Hematopoietic multipotent progenitor cell treated with erythropoietin and hydrocortisone succinate and interleukin-3 and kit ligand, for 17 days (in vitro differentiated cells): ENCODE results near the gene KY.

Experiments
- DNase-seq: peaks from one replicate; pipeline ENCODE4 v3.0.0-alpha.2; 2015; ENCODE audit warnings: low spot score

KY gene

DNA sequence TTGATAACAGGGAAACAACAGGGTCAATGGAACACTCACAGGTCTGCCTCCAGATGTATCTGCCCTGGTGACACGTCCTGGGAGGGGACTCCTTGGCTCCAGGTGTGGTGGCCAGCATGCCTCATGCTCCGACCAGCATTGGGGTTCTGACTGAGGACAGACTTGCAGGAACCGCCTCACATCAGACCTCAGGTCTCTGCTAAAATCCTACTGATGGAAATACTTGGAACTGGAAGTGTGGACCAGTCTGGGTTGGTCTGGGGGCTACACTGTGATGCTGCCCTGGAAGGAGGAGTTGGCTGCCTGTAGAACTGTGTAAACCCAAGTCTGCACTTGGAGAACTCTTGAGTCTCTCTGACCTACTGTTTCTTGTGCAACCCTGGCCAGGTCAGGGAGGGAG is 17.1 kb upstream of the KY start:
- DNase-seq, result no peak

DNA sequence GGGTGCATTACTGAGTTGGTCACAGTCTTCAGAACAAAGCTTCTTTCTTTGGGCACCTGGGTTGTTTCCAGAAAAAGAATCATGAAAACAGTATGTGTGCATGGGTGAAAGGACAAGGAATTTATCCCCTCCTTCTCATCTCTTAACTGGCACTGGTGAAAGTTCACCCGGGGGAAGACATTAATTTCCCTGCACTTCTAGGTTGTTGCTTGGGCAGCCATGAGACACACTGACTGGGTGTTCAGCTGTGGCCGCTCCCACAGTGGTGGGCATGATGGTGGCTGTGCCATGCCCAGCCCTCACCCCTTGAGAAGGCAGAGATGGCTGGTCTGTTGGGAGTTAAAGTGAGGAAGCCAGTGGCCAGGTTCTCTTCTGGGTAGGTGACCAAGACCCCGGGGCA is 16.6 kb upstream of the KY start:
- no peak for DNase-seq

DNA sequence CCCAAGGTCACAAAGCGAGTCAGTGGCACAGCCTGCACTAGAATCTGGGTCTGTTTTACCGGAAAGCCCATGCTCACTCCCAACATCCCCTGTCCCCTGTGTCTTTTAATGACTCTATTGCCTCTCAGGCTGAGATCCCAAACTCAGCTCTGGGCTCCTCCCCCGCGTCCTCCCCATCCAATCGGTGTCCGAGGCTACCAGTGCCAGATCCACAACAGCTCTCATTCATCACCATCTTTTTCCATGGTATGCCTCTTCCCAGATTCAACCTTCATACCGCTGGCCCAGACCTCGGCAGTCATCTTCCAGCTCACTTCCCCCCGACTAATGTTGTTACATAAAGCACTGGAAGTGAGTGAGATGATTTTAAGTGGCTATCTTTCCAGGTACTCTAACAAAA is 16.1 kb upstream of the KY start:
- no peak for DNase-seq

DNA sequence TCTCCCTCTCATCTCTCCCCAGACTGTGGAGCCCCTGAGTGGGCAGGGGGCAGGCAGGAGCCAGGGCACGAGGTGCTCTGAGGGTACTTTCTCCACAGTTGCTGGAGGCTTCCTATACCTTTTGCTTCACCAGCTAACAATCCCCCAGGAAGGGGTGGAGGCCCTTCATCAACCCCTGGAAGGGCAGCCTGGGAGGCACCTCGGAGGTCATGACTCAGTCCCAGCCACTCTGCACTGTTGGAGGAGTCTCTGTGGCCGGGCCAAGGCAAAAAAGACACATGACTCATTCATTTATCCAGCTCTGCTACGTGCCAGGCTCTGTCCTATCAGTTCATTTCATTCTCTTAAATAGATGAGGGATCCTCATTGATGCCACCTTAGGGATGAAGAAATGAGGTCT is 15.6 kb upstream of the KY start:
- no peak for DNase-seq

GRCh38 chr3:134666052-134666451 is 15.2 kb upstream of the KY start:
- no peak for DNase-seq

DNA sequence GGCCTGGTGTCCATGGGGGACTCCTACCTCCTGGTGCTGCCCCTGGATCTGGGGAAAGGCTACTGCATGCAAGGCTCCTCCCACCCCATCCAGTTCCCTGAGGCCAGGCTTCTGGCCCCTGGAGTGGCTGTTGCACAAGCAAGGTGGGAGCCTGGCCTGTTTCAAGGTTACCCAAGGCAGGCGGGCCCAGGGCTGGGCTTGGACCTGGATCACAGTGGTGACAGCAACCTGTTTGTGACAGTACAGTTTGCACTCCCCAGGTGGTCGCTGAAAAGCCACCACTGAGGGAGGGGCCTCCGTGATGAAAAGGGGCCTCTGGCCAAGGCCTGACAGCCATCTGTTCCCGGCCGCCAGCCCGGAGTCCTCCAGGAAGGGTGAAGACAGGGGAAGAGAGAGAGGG is 14.4 kb upstream of the KY start:
- no peak for DNase-seq

- no peak for DNase-seq
These were observed 13.1 kb upstream of the KY start for GRCh38 chr3:134663721-134664456.

GRCh38 chr3:134660046-134660441 is 9.2 kb upstream of the KY start:
- no peak for DNase-seq

DNA sequence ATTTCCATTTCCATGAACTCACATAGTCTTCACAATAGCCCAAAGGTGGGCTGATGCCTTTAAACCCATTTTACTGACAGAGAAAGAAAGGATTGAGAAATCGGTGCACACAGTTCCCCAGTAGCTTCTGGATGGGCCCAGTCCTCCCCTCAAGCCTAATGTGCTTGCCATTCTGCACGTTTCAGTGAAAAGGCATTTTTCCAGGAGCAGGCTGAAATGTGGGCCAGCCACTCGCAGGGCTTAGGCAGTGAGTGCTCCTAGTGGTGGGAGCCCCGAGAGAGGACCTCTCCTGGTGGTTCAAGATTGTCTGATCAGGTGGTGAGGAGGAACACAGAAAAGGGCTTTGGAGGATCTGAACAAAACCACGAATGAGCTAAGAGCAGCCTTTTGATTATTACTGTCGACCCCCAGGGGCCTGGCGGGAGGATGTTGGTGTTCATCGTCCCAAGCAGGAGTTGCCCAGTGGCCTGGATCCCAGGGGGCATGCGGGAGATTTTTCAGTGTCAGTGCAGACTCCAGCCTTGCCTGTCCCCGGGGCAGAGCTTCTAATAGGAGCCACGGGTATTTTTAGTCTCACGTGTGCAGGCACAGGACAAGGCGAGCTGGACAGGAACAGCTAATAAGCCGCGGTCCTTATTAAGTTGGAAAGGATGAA is 8.7 kb upstream of the KY start:
- no peak for DNase-seq

- DNase-seq, result no peak
These were observed 7.7 kb upstream of the KY start for GRCh38 chr3:134658555-134658954.

DNA sequence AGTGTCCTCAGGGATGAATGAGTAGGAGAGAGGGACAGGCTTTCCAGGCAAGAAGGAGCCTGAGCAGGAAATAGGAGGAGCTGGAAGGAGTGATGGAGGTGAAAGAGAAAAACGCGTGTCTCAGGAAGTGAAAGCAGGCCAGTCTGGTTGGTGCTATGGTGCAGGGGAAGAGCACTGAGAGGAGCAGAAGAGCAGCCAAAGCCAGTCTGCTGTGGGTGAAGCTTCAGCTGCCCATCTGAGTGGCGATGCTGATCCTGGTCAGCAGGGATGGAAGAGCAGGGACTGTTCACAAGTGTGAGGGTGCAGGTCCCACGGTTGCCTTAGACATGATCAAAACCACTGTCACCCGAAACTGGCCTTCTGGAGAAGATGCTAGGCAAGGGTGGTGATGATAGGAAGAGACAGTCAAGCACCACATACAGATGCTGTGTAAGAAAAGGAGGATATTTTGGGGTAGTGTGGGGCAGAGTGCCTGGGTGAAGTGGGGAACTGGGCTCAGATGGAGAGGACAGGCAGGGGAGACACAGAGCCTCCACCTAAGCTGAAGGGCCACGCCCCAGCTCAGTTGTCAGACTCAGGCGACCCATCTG is 5.5 kb upstream of the KY start:
- DNase-seq, result no peak

GRCh38 chr3:134655706-134656105 is 4.9 kb upstream of the KY start:
- no peak for DNase-seq

DNA sequence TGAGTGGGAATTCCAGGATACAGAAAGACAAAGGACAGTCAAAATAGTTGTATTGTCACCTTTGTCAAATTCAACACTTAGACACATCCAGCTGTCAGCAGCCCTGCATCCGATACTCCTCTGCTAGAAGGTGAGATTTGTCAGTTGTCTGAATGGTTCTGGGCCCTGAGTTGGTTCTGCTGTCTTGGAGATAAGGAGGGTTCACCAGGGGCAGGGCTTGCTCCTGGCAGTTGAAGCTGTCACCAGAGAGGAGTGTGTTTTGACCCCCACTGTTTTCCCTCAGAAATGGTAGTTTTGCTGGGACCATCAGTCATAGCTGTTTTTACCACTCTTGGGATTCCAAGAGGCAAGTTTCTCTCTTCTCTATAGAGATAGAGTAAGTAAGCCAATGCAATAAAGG is 3.2 kb upstream of the KY start:
- no peak for DNase-seq

GRCh38 chr3:134652886-134653630 is 2.2 kb upstream of the KY start:
- no peak for DNase-seq

DNA sequence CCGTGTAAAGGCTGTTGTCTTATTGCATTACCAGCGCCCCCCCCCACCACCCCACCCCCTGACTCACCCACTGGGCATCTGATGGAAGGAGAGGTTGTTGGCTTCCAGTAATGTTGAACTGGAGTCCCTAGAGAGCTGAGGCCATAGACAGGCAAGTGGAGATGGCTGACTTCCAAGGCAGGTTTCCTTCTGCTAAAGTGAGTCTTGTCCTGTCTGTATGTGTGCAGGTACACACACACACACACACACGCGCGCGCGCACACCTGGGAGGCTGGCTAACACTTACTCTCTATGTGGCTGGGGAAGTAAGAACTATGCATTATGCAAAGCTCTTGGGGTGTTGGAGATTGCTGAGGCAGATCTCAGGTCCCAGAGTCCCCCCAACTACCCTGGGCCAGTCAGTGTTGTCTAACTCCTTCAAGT is 1.6 kb upstream of the KY start:
- DNase-seq, result no peak

DNA sequence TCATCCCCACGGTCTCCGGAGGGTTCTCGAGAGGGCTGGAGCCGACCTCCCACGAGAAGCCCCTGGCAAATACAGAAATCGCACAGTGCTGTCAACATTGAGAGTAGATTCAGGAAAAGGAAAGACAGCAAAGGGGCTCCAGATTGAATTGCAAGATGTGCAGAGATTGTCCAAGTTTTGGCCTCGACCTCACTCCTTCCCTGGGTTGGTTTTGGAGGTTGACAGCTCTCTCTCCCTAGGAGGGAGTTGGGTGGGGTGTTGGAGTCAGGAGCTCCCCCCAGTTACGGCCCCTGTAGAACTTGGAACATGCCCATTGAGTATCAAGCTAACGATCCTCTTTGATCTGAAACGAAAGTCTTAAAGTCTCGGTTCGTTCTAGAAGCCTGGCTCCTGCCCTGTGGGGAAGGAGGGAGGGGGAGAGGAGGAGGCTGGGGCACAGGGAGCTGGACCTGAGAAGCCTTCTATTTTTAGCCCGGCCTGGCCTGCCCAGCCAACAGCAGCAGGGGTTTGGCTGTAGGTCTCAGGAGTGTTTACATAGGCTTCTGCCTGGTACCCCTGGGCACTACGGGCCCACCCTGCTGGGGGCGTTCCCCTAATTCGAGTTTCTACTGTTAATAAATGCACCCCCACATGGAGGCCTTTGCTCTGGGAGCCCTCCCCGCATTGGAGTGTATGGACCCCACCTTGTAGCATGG is 672 bp upstream of the KY start:
- DNase-seq, result no peak

- DNase-seq, result no peak
These were observed 1.6 kb downstream of the KY start for GRCh38 chr3:134649106-134649705.

GRCh38 chr3:134647902-134648760 is 2.7 kb downstream of the KY start:
- no peak for DNase-seq

DNA sequence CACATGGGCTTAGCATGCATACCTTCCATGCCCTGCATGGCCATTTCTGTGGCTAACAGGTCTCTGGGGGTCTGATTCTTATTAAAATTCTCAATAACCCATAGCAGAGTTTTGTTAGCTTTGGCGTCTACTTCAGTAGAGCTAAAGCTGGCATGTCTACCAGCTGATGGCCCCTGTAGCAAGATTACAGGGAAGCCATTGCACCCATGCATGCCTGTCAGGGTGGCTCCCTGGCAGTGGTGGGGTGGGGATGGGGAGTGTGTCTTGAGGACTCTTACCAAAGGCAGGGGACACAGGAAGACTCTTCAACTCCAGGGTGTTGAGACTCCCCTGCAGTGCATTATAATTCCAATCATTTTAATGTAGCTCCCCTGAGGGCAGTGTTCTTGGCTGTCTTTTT is 4.7 kb downstream of the KY start:
- DNase-seq, result no peak

DNA sequence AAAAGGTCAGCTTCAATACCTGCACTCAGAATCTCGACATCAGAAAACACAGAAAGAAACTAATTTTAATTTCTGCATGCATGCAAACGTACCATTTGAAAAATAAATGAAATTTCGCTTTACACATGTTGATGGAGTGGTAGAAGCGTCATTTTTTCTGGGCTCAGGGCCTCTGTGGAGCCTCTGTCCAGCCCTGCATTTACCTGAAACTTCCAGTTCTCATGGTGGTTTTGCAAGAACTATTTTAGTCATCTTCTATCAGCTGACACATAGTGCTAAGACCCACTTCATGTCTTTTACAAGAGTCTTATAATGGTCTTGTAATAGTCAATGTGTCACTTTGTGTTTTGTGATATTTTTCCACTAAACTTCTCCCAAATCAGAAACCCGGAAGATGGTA is 5.3 kb downstream of the KY start:
- no peak for DNase-seq
